PC-9 (cell line): ENCODE data around the gene ETS1.

Source experiments
- EZH2 ChIP-seq: fragments of 200-600 bp; sonication (generic); IDR thresholded peaks from 2 replicates; pipeline ENCODE4 v1.8.0; 2017; ENCODE audit warnings: antibody characterized with exemption, low read depth
- TF ChIP-seq, protein P1 (sequence below): fragments of 200-600 bp; sonication (generic); conservative IDR thresholded peaks from 2 replicates; pipeline ENCODE4 v1.6.1; 2017; ENCODE audit warnings: mixed run types, antibody characterized with exemption, mild to moderate bottlenecking, moderate library complexity

DNA sequence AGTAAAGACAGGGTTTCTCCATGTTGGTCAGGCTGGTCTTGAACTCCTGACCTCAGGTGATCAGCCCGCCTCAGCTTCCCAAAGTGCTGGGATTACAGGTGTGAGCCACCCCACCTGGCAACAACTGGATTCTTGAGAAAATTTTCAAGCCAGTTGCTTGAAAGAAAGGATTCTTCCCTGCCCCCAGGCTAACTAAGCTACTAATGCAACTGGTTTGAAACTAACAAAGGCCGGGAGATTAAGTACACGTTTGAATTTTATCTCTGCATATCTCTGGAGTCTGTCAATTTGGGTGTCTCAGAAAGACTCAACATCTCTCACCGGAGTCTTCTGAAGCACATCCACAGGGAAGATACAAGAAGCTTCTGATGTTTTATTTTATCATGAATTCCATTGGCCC, 10.7 kb upstream of the ETS1 start:
- TF ChIP-seq, protein P1, sequence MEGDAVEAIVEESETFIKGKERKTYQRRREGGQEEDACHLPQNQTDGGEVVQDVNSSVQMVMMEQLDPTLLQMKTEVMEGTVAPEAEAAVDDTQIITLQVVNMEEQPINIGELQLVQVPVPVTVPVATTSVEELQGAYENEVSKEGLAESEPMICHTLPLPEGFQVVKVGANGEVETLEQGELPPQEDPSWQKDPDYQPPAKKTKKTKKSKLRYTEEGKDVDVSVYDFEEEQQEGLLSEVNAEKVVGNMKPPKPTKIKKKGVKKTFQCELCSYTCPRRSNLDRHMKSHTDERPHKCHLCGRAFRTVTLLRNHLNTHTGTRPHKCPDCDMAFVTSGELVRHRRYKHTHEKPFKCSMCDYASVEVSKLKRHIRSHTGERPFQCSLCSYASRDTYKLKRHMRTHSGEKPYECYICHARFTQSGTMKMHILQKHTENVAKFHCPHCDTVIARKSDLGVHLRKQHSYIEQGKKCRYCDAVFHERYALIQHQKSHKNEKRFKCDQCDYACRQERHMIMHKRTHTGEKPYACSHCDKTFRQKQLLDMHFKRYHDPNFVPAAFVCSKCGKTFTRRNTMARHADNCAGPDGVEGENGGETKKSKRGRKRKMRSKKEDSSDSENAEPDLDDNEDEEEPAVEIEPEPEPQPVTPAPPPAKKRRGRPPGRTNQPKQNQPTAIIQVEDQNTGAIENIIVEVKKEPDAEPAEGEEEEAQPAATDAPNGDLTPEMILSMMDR, result no peak
- TF ChIP-seq EZH2, result no peak
